Prostate gland (tissue), 2 donors: ENCODE results near the gene PLEKHM3. TPM values are rescaled to one million over a fixed set of nuclear protein-coding genes. Genes with fewer than 3 reads are reported as not detected.
"Not testable (repeated sequence)": the region's sequence is repeated elsewhere in the genome, so short reads cannot be mapped to it uniquely, and the experiment has no call there.

Experiments used
- DNase-seq: peaks from one replicate; pipeline ENCODE4 v3.0.0-alpha.2; 2019; ENCODE audit warnings: low spot score
- H3K27ac ChIP-seq, 2 donors: fragments of 200-600 bp; sonication (generic); 2 replicates each; pipeline ENCODE4 v1.5.1; 2017 to 2019
- H3K27me3 ChIP-seq: fragments of 200-600 bp; sonication (generic); replicated peaks from 2 replicates; pipeline ENCODE4 v1.5.1; 2019; ENCODE audit not compliant: insufficient read depth
- H3K36me3 ChIP-seq, 2 donors: fragments of 200-600 bp; sonication (generic); 1 replicate in 1 of 2; 2 replicates in 1 of 2; pipeline versions ENCODE4 v1.5.1 to v1.8.1; 2017 to 2019
- H3K4me1 ChIP-seq: fragments of 200-600 bp; sonication (generic); replicated peaks from 2 replicates; pipeline ENCODE4 v1.5.1; 2019
- H3K4me3 ChIP-seq, 2 donors: fragments of 200-600 bp; sonication (generic); 2 replicates each; pipeline ENCODE4 v1.5.1; 2017 to 2019
- H3K9me3 ChIP-seq: fragments of 200-600 bp; sonication (generic); 2 replicates; pipeline ENCODE4 v1.5.1; 2017
- POLR2A ChIP-seq: fragments of 450-650 bp; IDR thresholded peaks from one replicate; pipeline ENCODE4 v1.6.1; 2016; ENCODE audit warnings: antibody characterized with exemption, mild to moderate bottlenecking
- POLR2AphosphoS5 ChIP-seq: sonication (generic); formaldehyde crosslinking; IDR thresholded peaks from one replicate; pipeline ENCODE4 v1.6.1; 2017; ENCODE audit warnings: antibody characterized with exemption
- WGBS: methylation state at CpG from one replicate; pipeline ENCODE4 v1.1.5; 2018; 5-methylcytosine and 5-hydroxymethylcytosine counted together
- intact Hi-C: fragments of 100-400 bp; cut with DNase I; formaldehyde crosslinking; loops from one replicate; pipeline ENCODE4 v1.14.2; 2022
- total RNA-seq, 2 donors: library from RNA; depleted of rRNA; stranded (reverse); fragments of >200 nt; gene quantifications; one replicate each; pipeline ENCODE4 v1.1.0, GENCODE V29; 2016
- TF ChIP-seq, protein P1 (sequence below), 4 experiments: fragments of 200-600 bp in 2 of 4; fragments of 450-650 bp in 2 of 4; sonication (generic) in 2 of 4; IDR thresholded peaks; 1 replicate in 3 of 4; 2 replicates in 1 of 4; pipeline ENCODE4 v1.5.1; 2016 to 2019; ENCODE audit warnings: antibody characterized with exemption in 4 of 4, mild to moderate bottlenecking in 2 of 4, moderate library complexity in 2 of 4

Gene PLEKHM3
- total RNA-seq, 2 donors from 2014 or later = 17.0 to 28.6 TPM

DNA sequence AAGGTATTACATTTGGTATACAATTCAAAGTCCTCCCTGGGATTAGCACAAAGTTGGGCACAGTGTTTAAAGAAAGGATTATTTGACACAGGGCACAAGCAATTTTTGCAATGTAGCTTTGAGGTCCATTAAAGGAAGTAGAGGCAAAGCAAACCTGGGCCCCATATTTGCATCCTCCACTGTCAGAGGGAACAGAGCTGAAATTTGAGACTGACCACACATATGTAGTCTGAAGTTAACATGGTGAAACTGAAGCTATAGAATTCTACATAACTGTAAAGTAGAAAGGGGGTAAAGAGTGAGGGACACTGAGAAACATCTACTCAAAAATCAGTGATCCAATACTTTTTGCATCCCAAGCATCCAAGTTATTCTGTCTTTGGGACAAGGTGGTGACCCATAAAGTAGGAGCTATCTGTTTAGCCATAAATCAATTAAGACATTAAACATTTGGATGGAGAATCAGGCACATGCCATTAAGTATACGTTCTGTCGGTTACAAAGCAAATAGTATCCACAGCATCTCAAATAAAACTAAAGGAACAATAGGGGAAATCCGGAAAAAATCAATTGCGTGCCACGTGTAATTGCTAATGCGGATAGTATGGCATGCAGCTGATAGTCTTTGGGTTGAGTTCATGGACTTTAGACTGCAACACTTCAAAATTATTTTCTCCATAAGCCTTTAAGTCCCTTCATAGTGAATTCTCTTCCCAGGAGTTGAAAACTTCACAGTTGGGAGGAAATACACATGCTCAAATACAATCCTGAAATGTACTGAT is 72.6 kb downstream of the PLEKHM3 start:
- 80% methylated on average over 6 of the region's 6 CpGs for WGBS
- Histone ChIP-seq H3K27ac (no peak overlapping the region), H3K27me3 (no peaks in the 10 kb centered on the region), H3K4me1 (no peaks in the 10 kb centered on the region), H3K9me3 (no peaks in the 10 kb centered on the region), H3K36me3 (no peaks in the 10 kb centered on the region), H3K4me3 (no peak overlapping the region)
- intact Hi-C loops = no loop called here
- no peak for DNase-seq
- TF ChIP-seq POLR2AphosphoS5 (no peak), POLR2A (no peak)
- TF ChIP-seq, protein P1, sequence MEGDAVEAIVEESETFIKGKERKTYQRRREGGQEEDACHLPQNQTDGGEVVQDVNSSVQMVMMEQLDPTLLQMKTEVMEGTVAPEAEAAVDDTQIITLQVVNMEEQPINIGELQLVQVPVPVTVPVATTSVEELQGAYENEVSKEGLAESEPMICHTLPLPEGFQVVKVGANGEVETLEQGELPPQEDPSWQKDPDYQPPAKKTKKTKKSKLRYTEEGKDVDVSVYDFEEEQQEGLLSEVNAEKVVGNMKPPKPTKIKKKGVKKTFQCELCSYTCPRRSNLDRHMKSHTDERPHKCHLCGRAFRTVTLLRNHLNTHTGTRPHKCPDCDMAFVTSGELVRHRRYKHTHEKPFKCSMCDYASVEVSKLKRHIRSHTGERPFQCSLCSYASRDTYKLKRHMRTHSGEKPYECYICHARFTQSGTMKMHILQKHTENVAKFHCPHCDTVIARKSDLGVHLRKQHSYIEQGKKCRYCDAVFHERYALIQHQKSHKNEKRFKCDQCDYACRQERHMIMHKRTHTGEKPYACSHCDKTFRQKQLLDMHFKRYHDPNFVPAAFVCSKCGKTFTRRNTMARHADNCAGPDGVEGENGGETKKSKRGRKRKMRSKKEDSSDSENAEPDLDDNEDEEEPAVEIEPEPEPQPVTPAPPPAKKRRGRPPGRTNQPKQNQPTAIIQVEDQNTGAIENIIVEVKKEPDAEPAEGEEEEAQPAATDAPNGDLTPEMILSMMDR (IDR thresholded peaks at IDR 0.05) = no peak

DNA sequence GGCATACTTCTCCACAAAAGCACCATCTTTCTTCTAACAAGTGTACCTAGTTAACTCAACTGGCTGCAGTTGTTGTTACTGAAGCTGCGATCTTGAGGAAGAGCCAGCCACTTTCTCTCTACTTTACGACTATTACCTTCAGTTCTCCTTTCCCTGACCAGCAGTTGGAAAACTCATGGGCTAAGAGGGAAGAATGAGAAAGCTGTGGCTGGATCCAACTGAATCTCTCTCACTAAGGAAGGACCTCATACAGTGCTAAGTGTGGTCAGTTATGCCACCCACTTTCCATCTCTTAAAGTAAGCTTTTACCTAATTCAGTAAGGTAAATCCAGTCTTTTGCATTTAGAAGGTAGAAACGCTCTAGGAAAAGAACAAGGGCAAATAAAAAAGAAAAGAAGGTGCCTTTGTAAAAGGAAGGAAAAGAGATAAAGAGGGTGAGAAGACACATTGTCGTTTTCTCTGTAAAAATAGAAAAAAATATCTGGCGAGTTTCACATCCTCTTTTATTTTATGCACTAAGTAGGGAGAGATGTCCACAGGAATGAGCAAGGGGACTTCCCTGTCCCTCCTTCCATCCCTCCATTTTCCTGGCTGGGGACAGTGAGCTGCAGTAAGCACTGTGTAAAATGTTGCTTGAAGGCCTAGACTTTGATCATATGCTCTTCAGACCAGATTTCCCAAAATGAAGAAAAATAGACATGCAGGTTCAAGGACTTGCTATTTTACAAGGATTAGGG is 73.4 kb downstream of the PLEKHM3 start:
- Histone ChIP-seq H3K27me3 (no peaks in the 10 kb centered on the region), H3K4me3 (no peak overlapping the region), H3K9me3 (no peaks in the 10 kb centered on the region), H3K27ac (no peak overlapping the region), H3K4me1 (no peaks in the 10 kb centered on the region), H3K36me3 (no peaks in the 10 kb centered on the region)
- intact Hi-C loops = no loop called here
- DNase-seq = no peak
- 78% methylated on average over 5 of the region's 5 CpGs for WGBS
- TF ChIP-seq, protein P1 (IDR thresholded peaks at IDR 0.05) = no peak

- intact Hi-C loops = no loop called here
- Histone ChIP-seq H3K27me3 (no peaks in the 10 kb centered on the region), H3K4me1 (no peaks in the 10 kb centered on the region), H3K4me3 (no peak overlapping the region), H3K9me3 (no peaks in the 10 kb centered on the region), H3K27ac (no peak overlapping the region), H3K36me3 (no peaks in the 10 kb centered on the region)
- 83% methylated on average over 2 of the region's 2 CpGs for WGBS
- TF ChIP-seq POLR2A = no peak
- TF ChIP-seq POLR2AphosphoS5 = no peak
- TF ChIP-seq, protein P1 (IDR thresholded peaks at IDR 0.05) = no peak
- DNase-seq = no peak
These were observed 74.6 kb downstream of the PLEKHM3 start for GRCh38 chr2:207950761-207951114.

DNA sequence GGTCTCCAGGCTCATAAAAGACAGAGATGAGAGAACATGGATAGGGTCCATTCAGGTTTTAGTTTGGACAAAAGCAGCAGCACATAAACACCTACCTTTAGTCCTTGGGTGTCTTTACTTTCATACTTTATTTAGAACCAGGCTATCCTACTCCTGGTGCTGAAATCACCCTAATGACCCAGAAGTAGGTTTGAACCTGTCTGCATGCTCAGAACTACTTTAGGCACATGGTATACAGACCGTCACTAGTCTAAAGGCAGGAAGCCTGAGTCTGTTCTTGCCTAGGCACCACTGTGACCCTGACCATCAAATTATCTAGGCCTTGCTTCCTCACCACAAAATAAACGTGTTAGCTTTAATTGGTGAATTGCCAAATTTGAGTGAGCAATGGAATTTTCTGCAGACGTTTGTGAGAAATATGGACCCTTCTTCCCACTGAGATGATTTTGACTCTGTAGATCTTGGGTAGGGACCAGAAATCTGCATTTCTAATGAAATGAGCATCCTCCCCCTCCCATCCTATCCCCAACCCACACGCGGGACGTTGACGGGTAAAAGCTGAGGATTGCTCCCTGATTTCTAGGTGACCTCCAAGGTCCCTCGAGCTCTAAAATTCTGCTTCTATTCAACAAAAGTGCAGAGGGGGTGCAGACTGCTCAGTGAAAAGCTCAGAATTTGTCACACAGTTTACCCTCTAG is 75.1 kb downstream of the PLEKHM3 start:
- no peak for DNase-seq
- intact Hi-C loops = no loop called here
- no peaks in the 10 kb centered on the region for H3K27me3 ChIP-seq
- H3K9me3 ChIP-seq = no peaks in the 10 kb centered on the region
- no peak overlapping the region for H3K4me3 ChIP-seq
- H3K36me3 ChIP-seq = no peaks in the 10 kb centered on the region
- H3K27ac ChIP-seq = no peak overlapping the region
- TF ChIP-seq, protein P1 (IDR thresholded peaks at IDR 0.05) = no peak
- no peak for TF ChIP-seq POLR2A
- TF ChIP-seq POLR2AphosphoS5 = no peak
- 70% methylated on average over 8 of the region's 8 CpGs for WGBS
- no peaks in the 10 kb centered on the region for H3K4me1 ChIP-seq

DNA sequence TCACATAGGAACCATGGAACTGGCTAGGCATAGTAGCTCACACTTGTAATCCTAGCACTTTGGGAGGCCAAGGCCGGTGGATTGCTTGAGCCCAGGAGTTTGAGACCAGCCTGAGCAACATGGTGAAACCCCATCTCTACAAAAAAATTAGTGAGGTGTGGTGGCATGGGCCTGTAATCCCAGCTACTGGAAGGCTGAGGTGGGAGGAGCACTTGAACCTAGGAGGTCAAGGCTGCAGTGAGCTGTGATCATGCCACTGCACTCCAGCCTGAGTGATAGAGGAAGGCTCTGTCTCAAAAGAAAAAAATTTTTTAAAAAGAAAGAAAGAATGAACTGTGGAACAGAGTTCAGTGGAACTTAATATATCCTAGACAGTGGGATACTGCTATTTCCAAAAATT is 76.1 kb downstream of the PLEKHM3 start:
- H3K27me3 ChIP-seq, H3K27ac ChIP-seq, H3K36me3 ChIP-seq, H3K4me3 ChIP-seq, intact Hi-C loops, H3K4me1 ChIP-seq, H3K9me3 ChIP-seq, DNase-seq: not testable (repeated sequence)
- WGBS = 93% methylated on average over 1 of the region's 1 CpG
